ENCODE results near the gene PRPH. TPM values are rescaled to one million over a fixed set of nuclear protein-coding genes. Genes with fewer than 3 reads are reported as not detected.

PRPH gene
- polyA plus RNA-seq, 1 donor (not counting 4 experiments of a cell fraction or from before 2014, with no cell fraction given) = 0.05 TPM

DNA sequence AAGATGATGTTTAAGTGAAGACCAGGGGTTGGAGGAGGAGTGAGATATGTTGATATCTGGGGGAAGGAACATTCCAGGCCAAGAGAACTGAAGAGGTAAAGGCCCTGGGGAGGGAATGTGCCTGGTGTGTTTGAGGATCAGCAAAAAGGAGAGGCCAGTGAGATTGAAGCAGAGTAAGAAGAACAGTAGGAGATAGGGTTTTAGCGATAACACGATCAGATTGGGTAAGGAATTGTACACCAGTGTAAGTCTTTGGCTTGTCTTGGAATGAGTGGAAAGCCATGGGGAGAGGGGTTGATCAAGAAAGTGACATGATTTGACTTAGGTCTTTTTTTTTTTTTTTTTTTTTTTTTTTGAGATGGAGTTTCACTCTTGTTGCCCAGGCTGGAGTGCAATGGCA, 32.9 kb downstream of the PRPH start:
- H3K27ac ChIP-seq (ENCODE audit: control insufficient read depth, insufficient read depth, low read length) = no peak overlapping the region
- peaks cover 2 to 26% of the 10 kb centered on the region in 2 experiments for H3K36me3 ChIP-seq (ENCODE audit: control insufficient read depth in 2 of 2, extremely low read depth in 1 of 2, insufficient read depth in 2 of 2, low read length in 2 of 2)
- TF ChIP-seq, protein P1, sequence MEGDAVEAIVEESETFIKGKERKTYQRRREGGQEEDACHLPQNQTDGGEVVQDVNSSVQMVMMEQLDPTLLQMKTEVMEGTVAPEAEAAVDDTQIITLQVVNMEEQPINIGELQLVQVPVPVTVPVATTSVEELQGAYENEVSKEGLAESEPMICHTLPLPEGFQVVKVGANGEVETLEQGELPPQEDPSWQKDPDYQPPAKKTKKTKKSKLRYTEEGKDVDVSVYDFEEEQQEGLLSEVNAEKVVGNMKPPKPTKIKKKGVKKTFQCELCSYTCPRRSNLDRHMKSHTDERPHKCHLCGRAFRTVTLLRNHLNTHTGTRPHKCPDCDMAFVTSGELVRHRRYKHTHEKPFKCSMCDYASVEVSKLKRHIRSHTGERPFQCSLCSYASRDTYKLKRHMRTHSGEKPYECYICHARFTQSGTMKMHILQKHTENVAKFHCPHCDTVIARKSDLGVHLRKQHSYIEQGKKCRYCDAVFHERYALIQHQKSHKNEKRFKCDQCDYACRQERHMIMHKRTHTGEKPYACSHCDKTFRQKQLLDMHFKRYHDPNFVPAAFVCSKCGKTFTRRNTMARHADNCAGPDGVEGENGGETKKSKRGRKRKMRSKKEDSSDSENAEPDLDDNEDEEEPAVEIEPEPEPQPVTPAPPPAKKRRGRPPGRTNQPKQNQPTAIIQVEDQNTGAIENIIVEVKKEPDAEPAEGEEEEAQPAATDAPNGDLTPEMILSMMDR (optimal IDR thresholded peaks at IDR 0.05 in 1 of 3, IDR thresholded peaks at IDR 0.05 in 1 of 3, conservative IDR thresholded peaks at IDR 0.05 in 1 of 3; ENCODE audit: extremely low read depth in 1 of 3, insufficient read depth in 2 of 3, low read length in 3 of 3) = no peak
- no peak for TF ChIP-seq EZH2 (IDR thresholded peaks at IDR 0.05; ENCODE audit: low read length)
- no peaks in the 10 kb centered on the region for H3K27me3 ChIP-seq (ENCODE audit: control insufficient read depth, extremely low read depth, insufficient read depth, low read length)
- no peak for DNase-seq (ENCODE audit: low read depth, low spot score)
- no peak overlapping the region for H2AFZ ChIP-seq (ENCODE audit: control insufficient read depth, low read length)
- no peaks in the 10 kb centered on the region for H3K9me1 ChIP-seq (ENCODE audit: control insufficient read depth, extremely low read depth, insufficient read depth, low read length)
- no peaks in the 10 kb centered on the region for H4K20me1 ChIP-seq (ENCODE audit: control insufficient read depth, extremely low read depth, insufficient read depth, low read length)
- H3K79me2 ChIP-seq (ENCODE audit: control insufficient read depth, insufficient read depth, low read length) = peaks cover 7% of the 10 kb centered on the region
- dilution Hi-C loops (cut with MboI; ENCODE audit: extremely low pct_ligation_motif_present, low sequenced_read_pairs) = no loop called here
- H3K4me2 ChIP-seq (ENCODE audit: control insufficient read depth, extremely low read depth, insufficient read depth, low read depth, low read length) = no peak overlapping the region
- no peak for FAIRE-seq
- peaks cover 12% of the 10 kb centered on the region for H3K4me1 ChIP-seq (ENCODE audit: control insufficient read depth, extremely low read depth, insufficient read depth, low read length)
- H3K9me3 ChIP-seq (ENCODE audit: control insufficient read depth, low read depth, low read length) = no peaks in the 10 kb centered on the region
- H3K4me3 ChIP-seq (ENCODE audit: control insufficient read depth in 2 of 3, extremely low read depth in 1 of 3, insufficient read depth in 2 of 3, low read depth in 1 of 3, low read length in 3 of 3) = no peak overlapping the region
- no peak overlapping the region for H3K9ac ChIP-seq (ENCODE audit: control insufficient read depth, extremely low read depth, insufficient read depth, low read length)

DNA sequence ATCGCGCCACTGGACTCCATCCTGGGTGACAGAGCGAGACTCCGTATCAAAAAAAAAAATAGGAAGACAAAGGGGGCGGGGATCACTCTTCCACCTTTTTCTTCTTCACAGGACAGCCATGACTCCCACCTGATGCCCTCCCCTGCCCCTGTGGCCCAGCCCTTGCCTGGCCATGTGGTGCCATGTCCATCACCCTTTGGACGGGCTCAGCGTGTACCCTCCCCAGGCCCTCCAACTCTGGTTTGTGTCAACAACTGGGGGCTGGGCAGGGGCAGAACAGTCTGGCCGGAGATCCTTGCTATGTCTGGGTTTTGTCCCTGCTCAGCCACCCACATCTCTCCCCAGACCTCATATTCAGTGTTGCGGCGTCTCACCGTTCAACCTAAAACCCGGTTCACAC, 33.9 kb downstream of the PRPH start:
- no peaks in the 10 kb centered on the region for H4K20me1 ChIP-seq (ENCODE audit: control insufficient read depth, extremely low read depth, insufficient read depth, low read length)
- peaks cover 2 to 26% of the 10 kb centered on the region in 2 experiments for H3K36me3 ChIP-seq (ENCODE audit: control insufficient read depth in 2 of 2, extremely low read depth in 1 of 2, insufficient read depth in 2 of 2, low read length in 2 of 2)
- dilution Hi-C loops (cut with MboI; ENCODE audit: extremely low pct_ligation_motif_present, low sequenced_read_pairs) = no loop called here
- H3K4me3 ChIP-seq (ENCODE audit: control insufficient read depth in 2 of 3, extremely low read depth in 1 of 3, insufficient read depth in 2 of 3, low read depth in 1 of 3, low read length in 3 of 3) = no peak overlapping the region
- TF ChIP-seq, protein P1 (optimal IDR thresholded peaks at IDR 0.05 in 1 of 3, IDR thresholded peaks at IDR 0.05 in 1 of 3, conservative IDR thresholded peaks at IDR 0.05 in 1 of 3; ENCODE audit: extremely low read depth in 1 of 3, insufficient read depth in 2 of 3, low read length in 3 of 3) = no peak
- no peak for TF ChIP-seq EZH2 (IDR thresholded peaks at IDR 0.05; ENCODE audit: low read length)
- no peaks in the 10 kb centered on the region for H3K27me3 ChIP-seq (ENCODE audit: control insufficient read depth, extremely low read depth, insufficient read depth, low read length)
- H3K9me1 ChIP-seq (ENCODE audit: control insufficient read depth, extremely low read depth, insufficient read depth, low read length) = no peaks in the 10 kb centered on the region
- no peak overlapping the region for H3K4me2 ChIP-seq (ENCODE audit: control insufficient read depth, extremely low read depth, insufficient read depth, low read depth, low read length)
- H2AFZ ChIP-seq (ENCODE audit: control insufficient read depth, low read length) = no peak overlapping the region
- DNase-seq (ENCODE audit: low read depth, low spot score) = no peak
- FAIRE-seq = no peak
- peaks cover 2% of the 10 kb centered on the region for H3K79me2 ChIP-seq (ENCODE audit: control insufficient read depth, insufficient read depth, low read length)
- peaks cover 8% of the 10 kb centered on the region for H3K4me1 ChIP-seq (ENCODE audit: control insufficient read depth, extremely low read depth, insufficient read depth, low read length)
- no peak overlapping the region for H3K9ac ChIP-seq (ENCODE audit: control insufficient read depth, extremely low read depth, insufficient read depth, low read length)
- H3K9me3 ChIP-seq (ENCODE audit: control insufficient read depth, low read depth, low read length) = no peaks in the 10 kb centered on the region
- H3K27ac ChIP-seq (ENCODE audit: control insufficient read depth, insufficient read depth, low read length) = no peak overlapping the region

Measured in keratinocyte (primary cell).